CD4-positive, alpha-beta T cell (primary cell): Measurements from ENCODE around the gene FKBP1A. TPM values are rescaled to one million over a fixed set of nuclear protein-coding genes. Genes with fewer than 3 reads are reported as not detected.

Source experiments
- ATAC-seq: fragments of 200-7000 bp; cut with Tn5 transposase; one replicate; pipeline ENCODE4 v1.10.0; 2022; ENCODE audit warnings: mild to moderate bottlenecking; ENCODE audit not compliant: poor library complexity
- CTCF ChIA-PET: fragments of 350-600 bp; sonication (Branson Sonifier 250); formaldehyde crosslinking; loops from one replicate; lab custom pipeline; 2021; ENCODE audit warnings: antibody characterized with exemption, inconsistent platforms; lab: Charles Lee
- POLR2A ChIA-PET: fragments of 350-600 bp; sonication (Branson Sonifier 250); formaldehyde crosslinking; loops from one replicate; lab custom pipeline; 2021; ENCODE audit warnings: antibody characterized with exemption, inconsistent platforms; lab: Charles Lee
- DNase-seq, 14 experiments: peaks; one replicate each; pipeline ENCODE4 v3.0.0-alpha.2; 2013 to 2020; ENCODE audit warnings: mixed read lengths in 2 of 14
- H3K27ac ChIP-seq, 2 donors: one replicate each; pipeline versions ENCODE4 v1.5.1 to v1.7.0; 2013; ENCODE audit warnings: low read length in 2 of 2, low read depth in 1 of 2, mild to moderate bottlenecking in 1 of 2
- H3K27me3 ChIP-seq, 2 experiments: 1 replicate in 1 of 2; 2 replicates in 1 of 2; pipeline versions ENCODE4 v1.6.1 to v1.7.0; 2013; ENCODE audit warnings: low read length in 2 of 2, control low read depth in 1 of 2, mild to moderate bottlenecking in 1 of 2, moderate library complexity in 1 of 2; ENCODE audit not compliant: insufficient read depth in 2 of 2, control insufficient read depth in 1 of 2
- H3K36me3 ChIP-seq: one replicate; pipeline ENCODE4 v1.6.1; 2013; ENCODE audit warnings: low read length, control low read depth; ENCODE audit not compliant: insufficient read depth
- H3K4me1 ChIP-seq: one replicate; pipeline ENCODE4 v1.6.1; 2013; ENCODE audit warnings: low read length, control low read depth; ENCODE audit not compliant: insufficient read depth
- H3K4me3 ChIP-seq: one replicate; pipeline ENCODE4 v1.5.1; 2013; ENCODE audit warnings: mild to moderate bottlenecking, low read length, moderate library complexity
- H3K9me3 ChIP-seq, 2 experiments: 1 replicate in 1 of 2; 2 replicates in 1 of 2; pipeline versions ENCODE4 v1.6.1 to v1.7.0; 2013; ENCODE audit warnings: low read length in 2 of 2, mild to moderate bottlenecking in 2 of 2, control low read depth in 1 of 2, moderate library complexity in 1 of 2; ENCODE audit not compliant: control insufficient read depth in 1 of 2, insufficient read depth in 1 of 2
- H3K27ac Mint-ChIP-seq: one replicate; pipeline ENCODE4 v1.8.0; 2020; ENCODE audit warnings: mixed read lengths
- H3K27me3 Mint-ChIP-seq: one replicate; pipeline ENCODE4 v1.8.0; 2021; ENCODE audit warnings: mixed read lengths
- H3K36me3 Mint-ChIP-seq: one replicate; pipeline ENCODE4 v1.8.0; 2021; ENCODE audit warnings: low read depth, mixed read lengths
- H3K4me1 Mint-ChIP-seq: one replicate; pipeline ENCODE4 v1.8.0; 2021; ENCODE audit warnings: low read depth, mixed read lengths
- H3K4me3 Mint-ChIP-seq: one replicate; pipeline ENCODE4 v1.8.0; 2020; ENCODE audit warnings: mild to moderate bottlenecking, mixed read lengths
- H3K9me3 Mint-ChIP-seq: one replicate; pipeline ENCODE4 v1.8.0; 2020; ENCODE audit warnings: mixed read lengths
- intact Hi-C, 2 experiments: fragments of 100-400 bp; cut with DNase I in 1 of 2; cut with micrococcal nuclease in 1 of 2; formaldehyde crosslinking; loops; one replicate each; pipeline versions ENCODE4 v1.15.1 to v1.9.0; 2023 to 2025; cut with DNase I, micrococcal nuclease
- total RNA-seq, 174 experiments: library from RNA in 2 of 174; stranded (reverse) in 2 of 174; gene quantifications; one replicate each; pipeline ENCODE4 v1.2.3 and lab custom pipeline; 2021 to 2026
- TF ChIP-seq, protein P1 (sequence below): fragments of 200-600 bp; IDR thresholded peaks from one replicate; pipeline ENCODE4 v1.8.0; 2022; ENCODE audit warnings: antibody characterized with exemption, mild to moderate bottlenecking

Gene FKBP1A
- total RNA-seq, 2 experiments from 2014 or later, result 43.3 to 45.4 TPM

DNA sequence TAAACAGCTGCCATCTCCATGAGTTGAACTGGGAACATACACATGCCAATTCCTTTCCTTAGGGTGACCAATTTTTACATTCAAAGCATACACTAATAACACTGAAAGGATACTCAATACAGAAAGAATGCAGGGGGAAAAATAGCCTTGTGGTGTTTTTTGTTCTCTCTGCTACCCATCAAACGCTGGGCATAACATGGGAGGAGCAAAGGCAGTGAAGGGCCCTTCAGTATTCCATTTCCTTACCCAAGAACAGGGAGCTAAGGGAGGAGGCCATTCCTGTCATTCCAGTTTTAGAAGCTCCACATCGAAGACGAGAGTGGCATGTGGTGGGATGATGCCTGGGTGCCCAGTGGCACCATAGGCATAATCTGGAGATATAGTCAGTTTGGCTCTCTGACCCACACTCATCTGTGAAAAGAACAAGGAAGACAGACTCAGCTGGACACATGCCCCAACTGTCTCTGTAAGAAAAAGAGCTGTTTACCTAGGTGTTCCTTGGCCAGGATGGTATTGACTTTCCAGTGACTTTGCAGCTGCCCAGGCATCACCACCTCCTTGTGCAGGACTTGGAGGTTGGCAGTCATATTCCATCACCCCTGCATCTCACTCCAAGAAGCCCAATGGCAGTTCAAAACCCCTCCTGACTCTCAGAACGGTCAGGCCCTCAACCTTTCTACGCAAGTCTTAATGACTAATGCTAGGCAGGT, 20.9 kb downstream of the FKBP1A start:
- DNase-seq, result no peak
- TF ChIP-seq, protein P1, sequence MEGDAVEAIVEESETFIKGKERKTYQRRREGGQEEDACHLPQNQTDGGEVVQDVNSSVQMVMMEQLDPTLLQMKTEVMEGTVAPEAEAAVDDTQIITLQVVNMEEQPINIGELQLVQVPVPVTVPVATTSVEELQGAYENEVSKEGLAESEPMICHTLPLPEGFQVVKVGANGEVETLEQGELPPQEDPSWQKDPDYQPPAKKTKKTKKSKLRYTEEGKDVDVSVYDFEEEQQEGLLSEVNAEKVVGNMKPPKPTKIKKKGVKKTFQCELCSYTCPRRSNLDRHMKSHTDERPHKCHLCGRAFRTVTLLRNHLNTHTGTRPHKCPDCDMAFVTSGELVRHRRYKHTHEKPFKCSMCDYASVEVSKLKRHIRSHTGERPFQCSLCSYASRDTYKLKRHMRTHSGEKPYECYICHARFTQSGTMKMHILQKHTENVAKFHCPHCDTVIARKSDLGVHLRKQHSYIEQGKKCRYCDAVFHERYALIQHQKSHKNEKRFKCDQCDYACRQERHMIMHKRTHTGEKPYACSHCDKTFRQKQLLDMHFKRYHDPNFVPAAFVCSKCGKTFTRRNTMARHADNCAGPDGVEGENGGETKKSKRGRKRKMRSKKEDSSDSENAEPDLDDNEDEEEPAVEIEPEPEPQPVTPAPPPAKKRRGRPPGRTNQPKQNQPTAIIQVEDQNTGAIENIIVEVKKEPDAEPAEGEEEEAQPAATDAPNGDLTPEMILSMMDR, result no peak
- Histone ChIP-seq H3K27ac (no peak overlapping the region), H3K27me3 (no peaks in the 10 kb centered on the region), H3K4me3 (no peak overlapping the region), H3K9me3 (no peaks in the 10 kb centered on the region), H3K36me3 (peaks cover 68% of the 10 kb centered on the region), H3K4me1 (peaks cover 17% of the 10 kb centered on the region)
- Mint-ChIP-seq H3K9me3 (no peaks in the 10 kb centered on the region), H3K4me3 (no peak overlapping the region), H3K36me3 (peaks cover 85% of the 10 kb centered on the region), H3K4me1 (peaks cover 54% of the 10 kb centered on the region), H3K27me3 (no peaks in the 10 kb centered on the region), H3K27ac (peak overlapping the region; percentile 54)
- POLR2A ChIA-PET, result interaction anchor here (0.8 kb wide), 1 partner anchor 19 kb away, joined by 3 read pairs; no protein-coding TSS in a partner anchor
- no peak for ATAC-seq
- intact Hi-C loops, result no loop called here
- CTCF ChIA-PET, result no interaction called here

- Mint-ChIP-seq H3K4me1 (peaks cover 47% of the 10 kb centered on the region), H3K36me3 (peaks cover 86% of the 10 kb centered on the region), H3K27me3 (no peaks in the 10 kb centered on the region), H3K4me3 (no peak overlapping the region), H3K27ac (peak overlapping the region; percentile 54), H3K9me3 (no peaks in the 10 kb centered on the region)
- ATAC-seq, result no peak
- DNase-seq, result no peak
- ChIA-PET CTCF (no interaction called here), POLR2A (interaction anchor here (0.8 kb wide), 1 partner anchor 20 kb away, joined by 3 read pairs; no protein-coding TSS in a partner anchor)
- peaks cover 68% of the 10 kb centered on the region for H3K36me3 ChIP-seq
- intact Hi-C loops, result no loop called here
- TF ChIP-seq, protein P1, result no peak
- no peak overlapping the region for H3K4me3 ChIP-seq
- no peak overlapping the region for H3K27ac ChIP-seq
- no peaks in the 10 kb centered on the region for H3K27me3 ChIP-seq
- H3K4me1 ChIP-seq, result peaks cover 12% of the 10 kb centered on the region
- H3K9me3 ChIP-seq, result no peaks in the 10 kb centered on the region
Measured at GRCh38 chr20:1371202-1371782, 21.6 kb downstream of the FKBP1A start.

DNA sequence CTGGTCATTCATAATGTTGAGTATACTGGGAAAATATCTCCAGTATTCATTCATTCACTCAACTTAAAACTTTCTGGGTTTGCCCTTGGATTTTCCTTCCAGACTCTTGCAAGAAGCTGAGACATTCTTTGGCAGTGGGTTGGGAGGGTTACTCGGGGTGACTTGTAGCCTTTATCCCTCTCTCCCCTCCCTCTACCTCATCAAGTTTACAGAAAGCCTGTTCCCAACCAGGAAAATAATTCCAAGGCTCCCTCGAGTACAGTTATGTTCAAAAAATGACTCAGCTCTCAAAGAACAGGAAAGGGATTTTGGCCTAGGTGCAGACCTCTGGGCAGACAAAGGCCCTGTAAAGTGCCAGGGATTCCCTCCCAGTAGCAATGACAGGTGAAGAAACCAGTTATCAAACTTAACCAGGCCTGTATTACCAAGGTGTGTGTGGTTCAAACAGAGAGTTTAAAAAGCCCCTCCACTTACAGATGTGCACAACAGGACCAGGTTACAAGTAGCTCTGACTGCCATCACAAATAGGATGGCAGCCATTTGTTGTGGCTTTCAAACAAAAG, 22.2 kb downstream of the FKBP1A start:
- peaks cover 41% of the 10 kb centered on the region for H3K4me1 Mint-ChIP-seq
- ATAC-seq, result no peak
- Histone ChIP-seq H3K4me3 (no peak overlapping the region), H3K36me3 (peaks cover 63% of the 10 kb centered on the region), H3K9me3 (no peaks in the 10 kb centered on the region), H3K27me3 (no peaks in the 10 kb centered on the region), H3K4me1 (peaks cover 5% of the 10 kb centered on the region), H3K27ac (no peak overlapping the region)
- no peak overlapping the region for H3K4me3 Mint-ChIP-seq
- ChIA-PET POLR2A (no interaction called here), CTCF (interaction anchor here (1.2 kb wide), 1 partner anchor 8 kb away, joined by 4 read pairs; no protein-coding TSS in a partner anchor)
- H3K27ac Mint-ChIP-seq, result peak overlapping the region; percentile 20
- no peaks in the 10 kb centered on the region for H3K9me3 Mint-ChIP-seq
- intact Hi-C loops, result no loop called here
- H3K27me3 Mint-ChIP-seq, result no peaks in the 10 kb centered on the region
- DNase-seq, result no peak
- TF ChIP-seq, protein P1, result no peak
- peaks cover 88% of the 10 kb centered on the region for H3K36me3 Mint-ChIP-seq
